Measurements from ENCODE around the gene SIRT7.
"Not testable (repeated sequence)": the region's sequence is repeated elsewhere in the genome, so short reads cannot be mapped to it uniquely, and the experiment has no call there.

The SIRT7 gene

GRCh38 chr17:81954131-81955057, 36.4 kb upstream of the SIRT7 start:
- no peak for DNase-seq

GRCh38 chr17:81953443-81953842, 35.5 kb upstream of the SIRT7 start:
- not testable (repeated sequence) for DNase-seq

GRCh38 chr17:81952792-81953228, 34.8 kb upstream of the SIRT7 start:
- no peak for DNase-seq

- no peak for DNase-seq
Measured at GRCh38 chr17:81951785-81952684, 34.1 kb upstream of the SIRT7 start.

- DNase-seq, result no peak
Measured at GRCh38 chr17:81950501-81950900, 32.5 kb upstream of the SIRT7 start.

- DNase-seq, result no peak
Measured at GRCh38 chr17:81948635-81949378, 30.8 kb upstream of the SIRT7 start.

GRCh38 chr17:81947189-81947588, 29.2 kb upstream of the SIRT7 start, which contains the start of gene MYADML2:
Gene MYADML2 (minus strand): TSS chr17:81947233. CDS start chr17:81941741, 5,492 bp downstream.
- DNase-seq, result no peak

- no peak for DNase-seq
Measured at GRCh38 chr17:81944858-81945257, 26.9 kb upstream of the SIRT7 start.

- no peak for DNase-seq
Measured at GRCh38 chr17:81942167-81942553, 24.2 kb upstream of the SIRT7 start.

- DNase-seq, result no peak
Measured at GRCh38 chr17:81941484-81942166, 23.6 kb upstream of the SIRT7 start.

GRCh38 chr17:81940538-81941483, 22.8 kb upstream of the SIRT7 start:
- no peak for DNase-seq

GRCh38 chr17:81939881-81940385, 22.0 kb upstream of the SIRT7 start:
- DNase-seq, result no peak

- no peak for DNase-seq
Measured at GRCh38 chr17:81939218-81939617, 21.2 kb upstream of the SIRT7 start.

GRCh38 chr17:81935709-81936084, 17.7 kb upstream of the SIRT7 start:
- DNase-seq, result no peak

GRCh38 chr17:81934850-81935708, 17.1 kb upstream of the SIRT7 start:
- no peak for DNase-seq

GRCh38 chr17:81934098-81934757, 16.3 kb upstream of the SIRT7 start:
- DNase-seq, result no peak

- no peak for DNase-seq
Measured at GRCh38 chr17:81933178-81933699, 15.3 kb upstream of the SIRT7 start.

GRCh38 chr17:81932333-81932983, 14.5 kb upstream of the SIRT7 start:
- no peak for DNase-seq

All from activated CD4-positive, CD25-positive, alpha-beta regulatory T cell (primary cell).